GM23248 (cell line): ENCODE data around the gene ATF1.

Source experiments
- EZH2 ChIP-seq: fragments of 200-600 bp; sonication (generic); IDR thresholded peaks from 2 replicates; pipeline ENCODE4 v1.6.1; 2018; ENCODE audit warnings: antibody characterized with exemption, mild to moderate bottlenecking; ENCODE audit not compliant: insufficient read depth, poor library complexity, severe bottlenecking
- EZH2phosphoT487 ChIP-seq: fragments of 200-600 bp; sonication (generic); IDR thresholded peaks from 2 replicates; pipeline ENCODE4 v1.6.1; 2018; ENCODE audit warnings: antibody characterized with exemption, moderate library complexity, mild to moderate bottlenecking, low read depth; ENCODE audit not compliant: insufficient read depth

- no peak for TF ChIP-seq EZH2phosphoT487
- TF ChIP-seq EZH2, result no peak
Measured at GRCh38 chr12:50806176-50806575, 42.3 kb downstream of the ATF1 start.
